GM06990 (cell line): ENCODE results near the gene MRPS12.

Experiments
- DNase-seq: peaks from one replicate; pipeline ENCODE4 v3.0.0-alpha.2; 2011; ENCODE audit not compliant: insufficient read length; ENCODE audit errors: extremely low read depth
- H3K27me3 ChIP-seq: replicated peaks from 2 replicates; pipeline ENCODE4 v1.6.0; 2011; ENCODE audit warnings: low read length; ENCODE audit not compliant: control insufficient read depth, insufficient read depth
- H3K36me3 ChIP-seq: 2 replicates; pipeline ENCODE4 v1.5.1; 2011; ENCODE audit warnings: low read length; ENCODE audit not compliant: control insufficient read depth, insufficient read depth
- H3K4me3 ChIP-seq: replicated peaks from 2 replicates; pipeline ENCODE4 v1.5.1; 2011; ENCODE audit warnings: low read depth, mild to moderate bottlenecking, control low read depth, low read length
- CTCF ChIP-seq: IDR thresholded peaks from 2 replicates; pipeline ENCODE4 v1.5.1; 2011; ENCODE audit warnings: low read length, control low read depth, mild to moderate bottlenecking, inconsistent platforms; ENCODE audit not compliant: insufficient read depth, poor library complexity, severe bottlenecking

MRPS12 gene

GRCh38 chr19:38977445-38978325 lies 46.9 kb downstream of the MRPS12 start:
- peak; percentile 86 for DNase-seq
- Histone ChIP-seq H3K36me3 (no peaks in the 10 kb centered on the region), H3K27me3 (no peaks in the 10 kb centered on the region), H3K4me3 (no peak overlapping the region)
- no peak for TF ChIP-seq CTCF

- Histone ChIP-seq H3K4me3 (no peak overlapping the region), H3K36me3 (no peaks in the 10 kb centered on the region), H3K27me3 (no peaks in the 10 kb centered on the region)
These were observed 47.6 kb downstream of the MRPS12 start for GRCh38 chr19:38978326-38978689.

GRCh38 chr19:38979812-38980211 lies 49.1 kb downstream of the MRPS12 start:
- no peaks in the 10 kb centered on the region for H3K36me3 ChIP-seq
- H3K27me3 ChIP-seq = no peaks in the 10 kb centered on the region
- no peak overlapping the region for H3K4me3 ChIP-seq
- DNase-seq = no peak
- TF ChIP-seq CTCF = no peak

More at GRCh38 chr19:38978326-38978689, 47.6 kb downstream of the MRPS12 start:
- no peak for DNase-seq
- TF ChIP-seq CTCF = no peak

GRCh38 chr19:38980583-38981374 lies 50.0 kb downstream of the MRPS12 start:
- no peak for TF ChIP-seq CTCF
- no peaks in the 10 kb centered on the region for H3K36me3 ChIP-seq
- no peak for DNase-seq
- no peak overlapping the region for H3K4me3 ChIP-seq
- no peaks in the 10 kb centered on the region for H3K27me3 ChIP-seq
